Activated T-helper 17 cell treated with anti-CD3 and anti-CD28 coated beads, Interleukin-2, amount 50 U/mL, for 72 hours (primary cell): ENCODE measurements around the gene FAM234A. TPM values are rescaled to one million over a fixed set of nuclear protein-coding genes. Genes with fewer than 3 reads are reported as not detected.
A peak's percentile ranks its signal among the peaks of the same experiment; 100 is the strongest.

Experiments
- ATAC-seq: fragments of 150-1000 bp; cut with Tn5 transposase; replicated peaks from 2 replicates; pipeline ENCODE4 v1.10.0; 2021; ENCODE audit warnings: mild to moderate bottlenecking, moderate library complexity
- H3K27ac Mint-ChIP-seq: one replicate; pipeline ENCODE4 v1.8.0; 2022; ENCODE audit warnings: mixed read lengths
- H3K27me3 Mint-ChIP-seq: one replicate; pipeline ENCODE4 v1.8.0; 2022; ENCODE audit warnings: mixed read lengths
- H3K36me3 Mint-ChIP-seq: one replicate; pipeline ENCODE4 v1.8.0; 2022; ENCODE audit warnings: low read depth, mild to moderate bottlenecking, mixed read lengths
- H3K4me1 Mint-ChIP-seq: one replicate; pipeline ENCODE4 v1.8.0; 2022; ENCODE audit warnings: mixed read lengths
- H3K4me3 Mint-ChIP-seq: one replicate; pipeline ENCODE4 v1.8.0; 2022; ENCODE audit warnings: mild to moderate bottlenecking, mixed read lengths
- H3K9me3 Mint-ChIP-seq: one replicate; pipeline ENCODE4 v1.8.0; 2022; ENCODE audit warnings: mixed read lengths
- total RNA-seq, 2 donors: library from RNA; stranded (reverse); gene quantifications; one replicate each; pipeline ENCODE4 v1.2.3, GENCODE V29; 2022

The FAM234A gene
- total RNA-seq, 2 donors from 2014 or later, result 4.0 to 6.8 TPM

DNA sequence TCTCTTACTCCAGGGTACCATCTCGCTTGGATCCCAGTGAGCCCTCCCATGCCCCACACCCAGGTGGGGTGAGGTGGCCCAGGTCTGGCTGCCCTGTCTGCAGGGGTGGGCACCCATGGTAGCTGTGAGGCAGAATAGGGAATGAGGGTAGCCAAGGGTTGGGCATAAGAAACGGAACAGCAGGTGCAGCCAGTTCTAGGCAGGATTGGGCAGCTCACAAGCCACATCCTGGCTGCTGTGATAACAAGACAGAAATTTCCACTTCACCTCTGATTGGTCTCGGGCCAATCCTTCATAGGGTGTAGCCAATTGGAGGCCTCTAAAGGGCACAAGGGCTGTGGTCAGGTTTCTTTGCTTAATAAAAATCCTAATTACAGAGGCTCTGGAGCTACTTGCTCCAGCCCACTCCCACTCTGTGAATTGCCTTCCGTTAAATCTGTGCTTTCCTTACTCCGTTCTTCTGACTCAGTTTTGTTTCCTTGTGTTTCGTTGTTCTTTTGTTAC is 44.3 kb downstream of the FAM234A start:
- Mint-ChIP-seq H3K27ac (no peak overlapping the region), H3K27me3 (peaks cover 3% of the 10 kb centered on the region), H3K4me1 (no peaks in the 10 kb centered on the region), H3K36me3 (no peaks in the 10 kb centered on the region), H3K4me3 (no peak overlapping the region), H3K9me3 (no peaks in the 10 kb centered on the region)
- ATAC-seq, result peak; percentile 37

DNA sequence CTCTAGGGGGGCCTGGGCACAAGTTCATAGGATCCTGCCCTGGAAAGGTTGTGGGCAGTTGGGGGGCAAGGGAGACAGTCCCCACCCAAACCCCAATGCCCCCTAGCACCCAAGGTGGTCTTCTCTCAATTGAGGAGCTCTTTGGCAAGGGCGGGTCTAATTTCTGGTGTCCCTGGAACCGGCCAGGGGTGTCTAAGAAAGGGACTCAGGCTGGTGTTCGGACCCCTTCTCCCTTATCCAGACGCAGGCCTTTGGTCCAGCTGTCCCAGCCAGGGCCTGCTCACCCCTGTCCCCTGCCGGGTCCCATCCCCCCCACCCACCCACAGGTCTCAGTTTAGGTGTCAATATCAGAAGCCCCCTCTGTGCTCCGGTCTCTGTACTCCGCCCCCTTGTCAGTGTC is 44.9 kb downstream of the FAM234A start:
- Mint-ChIP-seq H3K4me1 (no peaks in the 10 kb centered on the region), H3K9me3 (no peaks in the 10 kb centered on the region), H3K27me3 (peaks cover 3% of the 10 kb centered on the region), H3K36me3 (no peaks in the 10 kb centered on the region), H3K4me3 (no peak overlapping the region), H3K27ac (no peak overlapping the region)
- ATAC-seq, result no peak

DNA sequence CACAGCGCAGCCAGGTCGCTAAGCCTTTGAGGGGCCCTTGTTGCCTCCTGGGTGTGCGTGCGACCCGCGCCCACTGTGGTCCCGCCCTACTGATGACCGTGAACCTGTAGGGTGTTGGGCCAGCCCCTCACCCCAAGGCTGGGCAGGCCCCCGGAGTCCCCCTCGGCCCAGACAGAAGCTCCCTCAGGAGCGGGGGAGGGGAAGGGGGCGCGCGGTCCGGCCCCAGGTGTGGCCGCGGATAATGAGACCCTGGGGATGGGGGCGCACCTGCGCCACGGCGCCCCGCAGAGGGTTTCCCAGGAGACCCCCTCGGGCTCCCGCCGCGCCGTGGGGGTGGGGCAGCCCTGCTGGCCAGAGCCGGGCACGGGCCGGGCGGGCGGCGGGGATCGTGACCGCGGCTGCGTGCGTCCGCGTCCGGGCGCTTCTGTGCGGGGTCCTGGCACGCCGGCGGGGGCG is 45.4 kb downstream of the FAM234A start:
- Mint-ChIP-seq H3K27ac (no peak overlapping the region), H3K4me3 (no peak overlapping the region), H3K27me3 (peaks cover 3% of the 10 kb centered on the region), H3K4me1 (no peaks in the 10 kb centered on the region), H3K36me3 (no peaks in the 10 kb centered on the region), H3K9me3 (no peaks in the 10 kb centered on the region)
- no peak for ATAC-seq

DNA sequence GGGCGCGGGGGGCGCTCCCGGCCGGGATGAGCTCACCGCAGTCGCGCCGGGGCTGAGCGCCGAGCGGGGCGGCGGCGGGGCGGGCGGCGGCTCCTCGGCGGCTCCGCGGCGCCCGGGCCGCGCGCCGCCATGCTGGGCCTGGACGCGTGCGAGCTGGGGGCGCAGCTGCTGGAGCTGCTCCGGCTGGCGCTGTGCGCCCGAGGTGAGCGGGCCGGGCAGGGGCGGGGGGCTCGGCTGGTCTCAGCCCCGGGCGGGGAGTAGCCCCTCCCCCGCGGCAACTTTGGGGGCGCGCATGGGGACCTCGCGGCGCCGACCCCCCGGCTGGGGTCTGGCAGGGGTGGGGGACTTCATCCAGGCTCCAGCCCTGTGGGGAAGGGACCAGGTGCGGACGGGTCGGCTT is 45.9 kb downstream of the FAM234A start, which contains the start of gene ARHGDIG:
Gene ARHGDIG, plus strand, starts transcription at position 40 of the 400 bp plus-strand sequence. Its CDS starts 90 bp downstream, at position 130.
- no peak for ATAC-seq

DNA sequence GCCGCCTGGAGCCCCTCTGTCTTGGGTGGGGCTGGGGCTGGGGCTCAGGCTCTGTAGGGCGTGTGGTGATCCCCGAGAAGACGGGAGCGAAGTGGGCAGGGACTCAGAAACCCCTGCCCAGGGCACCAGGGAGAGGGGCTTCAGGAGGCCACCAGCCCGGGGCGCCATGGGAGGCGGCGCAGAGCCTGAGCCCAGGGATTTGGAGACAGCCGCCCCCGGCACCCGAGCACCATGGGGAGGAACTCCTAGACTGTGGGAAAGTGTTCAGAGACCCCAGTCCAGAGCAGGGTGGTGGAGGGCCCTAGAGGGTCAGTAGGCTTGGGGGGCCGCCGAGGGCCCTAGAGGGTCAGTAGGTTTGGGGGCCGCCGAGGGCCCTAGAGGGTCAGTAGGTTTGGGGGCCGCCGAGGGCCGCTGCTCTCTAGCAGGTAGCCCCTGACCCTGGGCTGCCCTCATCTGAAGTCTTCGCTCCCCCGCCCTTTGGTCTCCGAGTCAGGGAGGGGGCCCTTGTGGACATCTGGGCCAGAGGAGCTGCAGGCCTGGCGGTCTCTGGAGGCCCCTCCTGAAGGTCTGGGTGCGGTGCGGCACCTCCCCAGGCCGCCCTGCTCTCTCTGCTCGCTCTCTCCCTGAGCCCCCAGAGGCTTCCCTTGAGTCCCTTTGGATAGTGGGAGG is 46.5 kb downstream of the FAM234A start:
- Mint-ChIP-seq H3K9me3 (no peaks in the 10 kb centered on the region), H3K27me3 (peaks cover 3% of the 10 kb centered on the region), H3K4me1 (no peaks in the 10 kb centered on the region), H3K36me3 (no peaks in the 10 kb centered on the region), H3K27ac (no peak overlapping the region), H3K4me3 (no peak overlapping the region)
- no peak for ATAC-seq

More for the DNA sequence above, 45.9 kb downstream of the FAM234A start, which contains the start of gene ARHGDIG:
- peaks cover 3% of the 10 kb centered on the region for H3K27me3 Mint-ChIP-seq
- H3K9me3 Mint-ChIP-seq, result no peaks in the 10 kb centered on the region
- no peak within 1 kb of the TSS for H3K4me3 Mint-ChIP-seq
- no peaks in the 10 kb centered on the region for H3K36me3 Mint-ChIP-seq
- H3K4me1 Mint-ChIP-seq, result no peaks in the 10 kb centered on the region
- H3K27ac Mint-ChIP-seq, result no peak within 1 kb of the TSS

DNA sequence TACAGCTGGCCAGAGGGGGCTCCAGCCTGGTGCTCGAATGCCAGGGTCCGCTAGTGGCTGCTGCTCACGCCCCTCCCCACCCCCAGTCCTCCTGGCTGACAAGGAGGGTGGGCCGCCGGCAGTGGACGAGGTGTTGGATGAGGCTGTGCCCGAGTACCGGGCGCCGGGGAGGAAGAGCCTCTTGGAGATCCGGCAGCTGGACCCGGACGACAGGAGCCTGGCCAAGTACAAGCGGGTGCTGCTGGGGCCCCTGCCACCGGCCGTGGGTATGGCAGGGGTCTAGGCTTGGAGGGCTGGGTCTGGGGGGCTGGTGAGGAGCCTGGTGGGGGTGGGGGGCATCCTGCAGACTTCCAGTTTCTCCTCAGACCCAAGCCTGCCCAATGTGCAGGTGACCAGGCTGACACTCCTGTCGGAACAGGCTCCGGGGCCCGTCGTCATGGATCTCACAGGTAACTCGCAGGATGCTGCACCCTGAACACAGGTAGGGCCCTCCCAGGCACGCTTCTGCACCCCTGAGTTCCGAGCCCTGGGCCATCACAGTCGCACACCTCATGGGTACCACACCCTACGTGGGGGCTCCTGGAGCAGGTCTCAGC is 47.1 kb downstream of the FAM234A start:
- Mint-ChIP-seq H3K9me3 (no peaks in the 10 kb centered on the region), H3K27ac (no peak overlapping the region), H3K4me3 (no peak overlapping the region), H3K27me3 (no peaks in the 10 kb centered on the region), H3K36me3 (no peaks in the 10 kb centered on the region), H3K4me1 (no peaks in the 10 kb centered on the region)
- ATAC-seq, result no peak

DNA sequence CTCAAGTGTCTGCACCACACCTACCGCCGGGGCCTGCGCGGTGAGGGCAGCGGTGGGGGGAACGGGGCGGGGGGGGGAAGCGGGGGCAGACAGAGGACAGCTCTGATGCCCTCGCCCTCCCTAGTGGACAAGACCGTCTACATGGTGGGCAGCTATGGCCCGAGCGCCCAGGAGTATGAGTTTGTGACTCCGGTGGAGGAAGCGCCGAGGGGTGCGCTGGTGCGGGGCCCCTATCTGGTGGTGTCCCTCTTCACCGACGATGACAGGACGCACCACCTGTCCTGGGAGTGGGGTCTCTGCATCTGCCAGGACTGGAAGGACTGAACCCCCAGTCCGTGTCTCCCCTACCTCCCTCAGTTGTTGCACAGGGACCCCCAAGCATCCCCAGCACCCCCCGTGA is 47.9 kb downstream of the FAM234A start:
- H3K4me1 Mint-ChIP-seq, result no peaks in the 10 kb centered on the region
- no peaks in the 10 kb centered on the region for H3K36me3 Mint-ChIP-seq
- ATAC-seq, result no peak
- no peaks in the 10 kb centered on the region for H3K9me3 Mint-ChIP-seq
- H3K4me3 Mint-ChIP-seq, result no peak overlapping the region
- H3K27ac Mint-ChIP-seq, result no peak overlapping the region
- no peaks in the 10 kb centered on the region for H3K27me3 Mint-ChIP-seq

DNA sequence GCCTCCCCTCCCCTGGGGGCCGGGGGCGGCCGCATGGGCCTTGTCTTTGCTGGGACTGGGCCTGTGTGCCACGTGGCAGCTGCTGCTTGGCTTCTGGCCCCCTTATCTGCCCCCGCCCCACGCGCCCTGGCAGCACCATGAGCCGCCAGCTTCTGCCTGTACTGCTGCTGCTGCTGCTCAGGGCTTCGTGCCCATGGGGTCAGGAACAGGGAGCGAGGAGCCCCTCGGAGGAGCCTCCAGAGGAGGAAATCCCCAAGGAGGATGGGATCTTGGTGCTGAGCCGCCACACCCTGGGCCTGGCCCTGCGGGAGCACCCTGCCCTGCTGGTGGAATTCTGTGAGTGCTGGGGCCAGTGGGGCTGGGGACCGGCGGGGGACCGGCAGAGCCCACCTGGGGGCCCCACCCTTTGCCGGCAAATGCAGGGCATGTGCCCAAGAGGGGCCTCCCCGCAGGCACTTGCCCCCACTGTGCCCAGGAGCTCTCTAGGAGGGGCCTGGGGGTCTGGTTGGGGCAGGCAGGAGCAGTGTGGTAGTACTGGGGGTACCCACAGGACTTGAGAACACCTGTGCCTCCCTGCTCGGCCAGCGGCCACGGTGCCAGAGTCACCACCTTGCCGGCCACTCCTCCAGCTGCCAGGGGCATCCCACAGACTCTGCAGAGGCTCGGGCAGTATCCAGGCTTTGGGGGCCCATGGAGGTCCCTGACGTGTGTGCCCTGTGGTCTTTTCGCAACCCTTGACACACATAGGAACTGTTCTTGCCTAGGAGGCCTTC is 48.6 kb downstream of the FAM234A start, which contains the start of gene PDIA2:
Gene PDIA2, plus strand, starts transcription at position 132 of the 773 bp plus-strand sequence. Its CDS starts 6 bp downstream, at position 138.
- no peak within 1 kb of the TSS for H3K27ac Mint-ChIP-seq
- no peak within 1 kb of the TSS for H3K4me3 Mint-ChIP-seq
- no peaks in the 10 kb centered on the region for H3K27me3 Mint-ChIP-seq
- no peaks in the 10 kb centered on the region for H3K4me1 Mint-ChIP-seq
- no peak for ATAC-seq
- peaks cover 6% of the 10 kb centered on the region for H3K36me3 Mint-ChIP-seq
- H3K9me3 Mint-ChIP-seq, result no peaks in the 10 kb centered on the region

DNA sequence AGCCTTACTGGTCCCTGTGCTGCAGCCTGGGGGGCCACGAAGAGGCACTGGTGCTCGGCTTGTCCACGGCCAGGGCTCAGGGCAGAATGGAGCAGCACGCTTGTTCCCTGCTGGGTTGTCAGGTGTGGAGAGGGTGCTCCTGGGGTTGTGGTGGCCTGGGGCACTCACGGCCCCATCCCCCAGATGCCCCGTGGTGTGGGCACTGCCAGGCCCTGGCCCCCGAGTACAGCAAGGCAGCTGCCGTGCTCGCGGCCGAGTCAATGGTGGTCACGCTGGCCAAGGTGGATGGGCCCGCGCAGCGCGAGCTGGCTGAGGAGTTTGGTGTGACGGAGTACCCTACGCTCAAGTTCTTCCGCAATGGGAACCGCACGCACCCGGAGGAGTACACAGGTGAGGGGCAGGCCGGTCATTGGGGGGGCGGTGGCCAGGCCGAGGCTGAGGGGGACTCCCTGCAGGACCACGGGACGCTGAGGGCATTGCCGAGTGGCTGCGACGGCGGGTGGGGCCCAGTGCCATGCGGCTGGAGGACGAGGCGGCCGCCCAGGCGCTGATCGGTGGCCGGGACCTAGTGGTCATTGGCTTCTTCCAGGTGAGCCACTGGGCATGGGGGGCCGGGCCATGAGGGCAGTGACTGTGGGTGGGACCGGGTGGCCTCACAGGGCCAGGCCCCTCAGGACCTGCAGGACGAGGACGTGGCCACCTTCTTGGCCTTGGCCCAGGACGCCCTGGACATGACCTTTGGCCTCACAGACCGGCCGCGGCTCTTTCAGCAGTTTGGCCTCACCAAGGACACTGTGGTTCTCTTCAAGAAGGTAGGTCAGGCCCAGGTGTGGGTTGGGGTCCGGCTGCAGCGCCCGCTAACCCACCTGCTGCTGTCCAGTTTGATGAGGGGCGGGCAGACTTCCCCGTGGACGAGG is 49.8 kb downstream of the FAM234A start:
- Mint-ChIP-seq H3K4me1 (no peaks in the 10 kb centered on the region), H3K27ac (no peak overlapping the region), H3K27me3 (no peaks in the 10 kb centered on the region), H3K9me3 (no peaks in the 10 kb centered on the region), H3K36me3 (peaks cover 12% of the 10 kb centered on the region), H3K4me3 (no peak overlapping the region)
- no peak for ATAC-seq

DNA sequence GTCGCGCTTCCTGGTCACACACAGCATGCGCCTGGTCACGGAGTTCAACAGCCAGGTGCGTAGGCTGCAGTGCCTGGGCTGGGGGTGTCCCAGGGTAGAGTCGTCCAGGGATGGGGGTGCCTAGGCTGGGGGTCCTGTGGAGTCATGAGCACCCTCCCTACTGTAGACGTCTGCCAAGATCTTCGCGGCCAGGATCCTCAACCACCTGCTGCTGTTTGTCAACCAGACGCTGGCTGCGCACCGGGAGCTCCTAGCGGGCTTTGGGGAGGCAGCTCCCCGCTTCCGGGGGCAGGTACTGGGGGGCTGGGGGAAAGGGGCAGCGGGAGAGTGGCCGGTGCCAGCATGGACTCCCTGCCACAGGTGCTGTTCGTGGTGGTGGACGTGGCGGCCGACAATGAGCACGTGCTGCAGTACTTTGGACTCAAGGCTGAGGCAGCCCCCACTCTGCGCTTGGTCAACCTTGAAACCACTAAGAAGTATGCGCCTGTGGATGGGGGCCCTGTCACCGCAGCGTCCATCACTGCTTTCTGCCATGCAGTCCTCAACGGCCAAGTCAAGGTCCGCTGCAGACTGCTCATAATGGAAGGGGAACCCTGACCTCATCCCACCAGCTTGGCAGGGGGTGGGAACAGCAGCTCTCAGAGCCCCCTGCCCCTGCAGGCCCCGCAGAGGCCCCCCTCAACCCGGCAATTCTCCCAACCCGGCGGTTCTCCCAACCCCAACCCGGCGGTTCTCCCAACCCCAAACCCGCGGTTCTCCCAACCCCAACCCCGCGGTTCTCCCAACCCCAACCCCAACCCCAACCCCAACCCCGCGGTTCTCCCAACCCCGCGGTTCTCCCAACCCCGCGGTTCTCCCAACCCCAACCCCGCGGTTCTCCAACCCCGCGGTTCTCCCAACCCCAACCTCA is 50.8 kb downstream of the FAM234A start:
- Mint-ChIP-seq H3K9me3 (no peaks in the 10 kb centered on the region), H3K4me1 (no peaks in the 10 kb centered on the region), H3K27me3 (no peaks in the 10 kb centered on the region), H3K4me3 (no peak overlapping the region), H3K27ac (no peak overlapping the region), H3K36me3 (peaks cover 12% of the 10 kb centered on the region)
- no peak for ATAC-seq

DNA sequence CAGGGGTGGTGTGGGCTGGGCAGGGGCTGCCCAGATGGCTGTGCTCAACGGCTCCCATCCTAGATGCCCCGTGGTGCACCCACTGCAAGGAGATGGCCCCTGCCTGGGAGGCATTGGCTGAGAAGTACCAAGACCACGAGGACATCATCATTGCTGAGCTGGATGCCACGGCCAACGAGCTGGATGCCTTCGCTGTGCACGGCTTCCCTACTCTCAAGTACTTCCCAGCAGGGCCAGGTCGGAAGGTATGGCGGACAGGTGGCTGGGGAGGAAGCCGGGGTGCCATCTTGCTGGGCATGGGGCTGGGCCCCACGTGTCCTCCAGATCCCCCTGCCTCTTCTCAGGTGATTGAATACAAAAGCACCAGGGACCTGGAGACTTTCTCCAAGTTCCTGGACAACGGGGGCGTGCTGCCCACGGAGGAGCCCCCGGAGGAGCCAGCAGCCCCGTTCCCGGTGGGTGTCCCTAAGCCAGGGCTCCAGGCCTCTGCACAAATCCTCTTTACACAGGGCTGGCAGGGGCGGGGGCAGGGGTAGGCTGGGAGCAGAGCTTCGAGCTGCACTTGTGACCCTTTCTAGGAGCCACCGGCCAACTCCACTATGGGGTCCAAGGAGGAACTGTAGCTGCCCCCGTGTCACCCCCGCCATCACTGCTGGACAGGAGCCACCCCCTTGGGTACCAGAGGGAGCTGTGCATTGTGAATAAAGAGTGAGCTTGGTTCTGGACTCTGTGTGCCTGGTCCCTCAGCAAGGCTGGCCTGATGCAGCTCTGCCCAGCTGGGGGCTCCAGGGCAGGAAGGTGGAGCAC is 52.1 kb downstream of the FAM234A start:
- H3K4me3 Mint-ChIP-seq, result no peak overlapping the region
- no peaks in the 10 kb centered on the region for H3K27me3 Mint-ChIP-seq
- H3K27ac Mint-ChIP-seq, result no peak overlapping the region
- no peak for ATAC-seq
- H3K9me3 Mint-ChIP-seq, result no peaks in the 10 kb centered on the region
- no peaks in the 10 kb centered on the region for H3K4me1 Mint-ChIP-seq
- H3K36me3 Mint-ChIP-seq, result peaks cover 14% of the 10 kb centered on the region

DNA sequence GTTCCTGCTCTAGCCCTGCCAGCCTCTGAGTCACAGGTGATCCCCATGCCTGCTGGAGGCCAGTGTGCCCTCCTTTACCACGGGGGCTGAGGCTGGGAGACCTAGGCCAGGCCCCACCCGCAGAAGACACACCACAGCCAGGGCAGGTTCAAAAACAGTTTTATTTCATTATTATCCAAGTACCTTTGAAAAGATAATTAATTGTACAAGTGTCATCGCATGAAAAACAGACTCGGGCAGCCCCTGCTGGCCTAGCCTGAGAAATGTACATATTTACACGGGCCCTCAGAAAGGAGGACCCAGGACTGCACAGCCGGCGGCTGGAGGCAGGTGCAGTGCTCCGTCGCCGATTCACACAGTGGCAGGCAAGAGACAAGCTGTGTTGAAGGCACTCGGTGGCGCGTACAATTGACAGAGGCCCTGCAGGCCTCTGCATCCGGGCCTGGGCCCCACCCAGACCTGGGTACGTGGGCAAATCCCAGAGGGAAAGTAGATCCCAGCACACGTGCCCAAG is 52.7 kb downstream of the FAM234A start:
- Mint-ChIP-seq H3K4me3 (no peak overlapping the region), H3K9me3 (no peaks in the 10 kb centered on the region), H3K27ac (no peak overlapping the region)

More for the DNA sequence above, 52.7 kb downstream of the FAM234A start:
- H3K36me3 Mint-ChIP-seq, result peaks cover 19% of the 10 kb centered on the region
- no peak for ATAC-seq
- H3K27me3 Mint-ChIP-seq, result no peaks in the 10 kb centered on the region
- H3K4me1 Mint-ChIP-seq, result no peaks in the 10 kb centered on the region
